LNCaP clone FGC (cell line): Measurements from ENCODE around the gene TTC23L.

Source experiments
- DNase-seq: peaks from one replicate; pipeline ENCODE4 v3.0.0-alpha.2; 2011; ENCODE audit warnings: low read depth
- H3K4me3 ChIP-seq: 2 replicates; pipeline ENCODE4 v1.5.1; 2011; ENCODE audit warnings: mild to moderate bottlenecking, low read depth, low read length, control low read depth
- TF ChIP-seq, protein P1 (sequence below): IDR thresholded peaks from 2 replicates; pipeline ENCODE4 v1.5.1; 2012; ENCODE audit warnings: mild to moderate bottlenecking; ENCODE audit not compliant: control insufficient read depth, insufficient read depth; ENCODE audit errors: extremely low read depth

TTC23L gene

GRCh38 chr5:34891981-34892380 is 53.0 kb downstream of the TTC23L start:
- no peak for DNase-seq
- TF ChIP-seq, protein P1, sequence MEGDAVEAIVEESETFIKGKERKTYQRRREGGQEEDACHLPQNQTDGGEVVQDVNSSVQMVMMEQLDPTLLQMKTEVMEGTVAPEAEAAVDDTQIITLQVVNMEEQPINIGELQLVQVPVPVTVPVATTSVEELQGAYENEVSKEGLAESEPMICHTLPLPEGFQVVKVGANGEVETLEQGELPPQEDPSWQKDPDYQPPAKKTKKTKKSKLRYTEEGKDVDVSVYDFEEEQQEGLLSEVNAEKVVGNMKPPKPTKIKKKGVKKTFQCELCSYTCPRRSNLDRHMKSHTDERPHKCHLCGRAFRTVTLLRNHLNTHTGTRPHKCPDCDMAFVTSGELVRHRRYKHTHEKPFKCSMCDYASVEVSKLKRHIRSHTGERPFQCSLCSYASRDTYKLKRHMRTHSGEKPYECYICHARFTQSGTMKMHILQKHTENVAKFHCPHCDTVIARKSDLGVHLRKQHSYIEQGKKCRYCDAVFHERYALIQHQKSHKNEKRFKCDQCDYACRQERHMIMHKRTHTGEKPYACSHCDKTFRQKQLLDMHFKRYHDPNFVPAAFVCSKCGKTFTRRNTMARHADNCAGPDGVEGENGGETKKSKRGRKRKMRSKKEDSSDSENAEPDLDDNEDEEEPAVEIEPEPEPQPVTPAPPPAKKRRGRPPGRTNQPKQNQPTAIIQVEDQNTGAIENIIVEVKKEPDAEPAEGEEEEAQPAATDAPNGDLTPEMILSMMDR = no peak
- no peak overlapping the region for H3K4me3 ChIP-seq

DNA sequence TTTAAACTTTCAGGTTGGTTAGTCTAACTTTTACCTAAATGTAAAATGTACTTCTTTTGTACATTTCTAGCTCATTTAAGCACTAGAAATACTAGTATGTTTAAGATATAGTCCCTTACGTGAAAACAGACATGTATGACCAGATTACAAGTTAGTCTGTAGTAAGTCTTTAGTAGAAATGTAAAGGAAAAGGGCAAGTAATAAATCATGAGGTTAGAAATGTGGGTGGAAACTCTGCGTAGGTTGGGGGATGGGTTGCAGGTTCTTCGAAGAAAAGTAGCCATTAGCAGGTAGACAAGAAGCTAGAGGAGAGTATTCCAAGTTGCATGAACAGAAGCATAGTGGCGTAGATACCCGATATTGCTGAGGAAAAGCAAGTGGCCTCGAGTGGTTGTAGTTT is 53.5 kb downstream of the TTC23L start:
- H3K4me3 ChIP-seq = no peak overlapping the region
- TF ChIP-seq, protein P1 = no peak
- DNase-seq = no peak

GRCh38 chr5:34894716-34895115 is 55.8 kb downstream of the TTC23L start:
- TF ChIP-seq, protein P1 = no peak
- DNase-seq = no peak
- H3K4me3 ChIP-seq = no peak overlapping the region

GRCh38 chr5:34895641-34896419 is 56.9 kb downstream of the TTC23L start:
- no peak for DNase-seq
- no peak overlapping the region for H3K4me3 ChIP-seq
- TF ChIP-seq, protein P1 = no peak

DNA sequence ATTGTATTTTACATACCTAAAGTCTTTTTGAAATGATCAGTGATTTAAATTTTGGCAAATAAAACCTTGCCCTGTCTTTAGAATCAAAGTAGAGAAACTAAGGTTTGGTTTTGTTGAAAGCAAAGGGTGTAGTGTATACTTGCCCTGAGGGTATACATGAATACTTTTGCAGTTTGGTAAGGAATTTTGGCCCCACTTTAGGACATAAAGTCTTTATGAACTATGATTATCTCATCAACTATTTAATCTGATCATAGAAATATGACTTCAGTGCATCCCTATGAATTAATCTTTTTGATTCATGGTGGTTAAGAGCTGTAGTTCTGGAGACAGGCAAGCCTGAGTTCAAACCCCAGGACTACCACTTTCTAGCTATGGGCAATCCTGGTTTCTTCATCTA is 58.7 kb downstream of the TTC23L start:
- TF ChIP-seq, protein P1 = no peak
- no peak for DNase-seq

DNA sequence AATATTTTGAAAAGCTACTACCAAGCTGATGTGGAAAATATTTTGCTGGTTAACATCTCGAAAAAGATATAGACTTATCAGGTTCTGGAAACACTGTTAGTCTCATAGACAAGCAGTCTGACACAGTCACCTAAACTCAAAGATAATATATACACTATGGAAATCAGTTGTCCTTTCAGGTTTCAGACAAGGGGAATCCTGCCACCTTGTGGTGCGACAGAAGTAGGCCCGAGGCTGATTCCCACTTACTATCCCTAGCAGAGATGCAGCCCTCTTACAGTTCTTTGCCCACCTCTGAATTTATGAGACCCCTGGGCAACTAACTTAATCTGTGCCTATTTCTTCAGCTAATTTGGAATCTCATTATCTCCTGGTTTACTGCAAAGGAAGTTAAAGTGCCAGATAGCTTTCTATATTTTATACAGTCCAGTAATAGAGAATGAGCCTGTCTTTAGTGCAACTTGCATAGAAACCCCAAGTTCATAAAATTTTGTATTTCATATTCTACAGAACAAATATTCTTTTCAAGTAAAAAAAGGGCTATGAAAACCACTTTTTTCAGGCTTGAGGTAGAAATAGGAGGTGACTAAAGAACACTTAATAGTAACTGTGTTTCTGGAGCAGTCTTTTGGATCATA is 59.4 kb downstream of the TTC23L start:
- TF ChIP-seq, protein P1 = peak; percentile 85
- no peak overlapping the region for H3K4me3 ChIP-seq
- DNase-seq = no peak

More for the DNA sequence above, 58.7 kb downstream of the TTC23L start:
- H3K4me3 ChIP-seq = no peak overlapping the region
